ENCODE results near the gene CTNNBIP1.

DNA sequence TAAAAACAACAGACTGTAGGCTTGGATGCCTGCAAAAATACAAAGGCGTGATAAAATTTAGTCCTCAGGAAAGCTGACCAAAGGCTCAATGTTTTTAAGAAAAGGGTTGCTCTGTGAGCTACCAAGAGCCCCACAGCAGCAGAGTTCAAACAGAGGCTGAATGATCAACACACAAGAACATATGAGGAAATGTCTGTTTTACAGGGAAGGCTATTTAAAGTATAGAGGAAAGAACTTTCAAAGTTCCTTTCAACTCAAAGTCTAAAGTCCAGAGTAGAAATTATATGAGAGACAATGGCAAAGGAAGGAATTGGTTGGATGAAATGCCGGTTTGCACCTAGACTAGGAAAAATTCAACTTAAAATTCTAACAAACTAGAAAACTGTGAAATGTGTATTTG is 94.9 kb downstream of the CTNNBIP1 start:
- TF ChIP-seq, protein P1, sequence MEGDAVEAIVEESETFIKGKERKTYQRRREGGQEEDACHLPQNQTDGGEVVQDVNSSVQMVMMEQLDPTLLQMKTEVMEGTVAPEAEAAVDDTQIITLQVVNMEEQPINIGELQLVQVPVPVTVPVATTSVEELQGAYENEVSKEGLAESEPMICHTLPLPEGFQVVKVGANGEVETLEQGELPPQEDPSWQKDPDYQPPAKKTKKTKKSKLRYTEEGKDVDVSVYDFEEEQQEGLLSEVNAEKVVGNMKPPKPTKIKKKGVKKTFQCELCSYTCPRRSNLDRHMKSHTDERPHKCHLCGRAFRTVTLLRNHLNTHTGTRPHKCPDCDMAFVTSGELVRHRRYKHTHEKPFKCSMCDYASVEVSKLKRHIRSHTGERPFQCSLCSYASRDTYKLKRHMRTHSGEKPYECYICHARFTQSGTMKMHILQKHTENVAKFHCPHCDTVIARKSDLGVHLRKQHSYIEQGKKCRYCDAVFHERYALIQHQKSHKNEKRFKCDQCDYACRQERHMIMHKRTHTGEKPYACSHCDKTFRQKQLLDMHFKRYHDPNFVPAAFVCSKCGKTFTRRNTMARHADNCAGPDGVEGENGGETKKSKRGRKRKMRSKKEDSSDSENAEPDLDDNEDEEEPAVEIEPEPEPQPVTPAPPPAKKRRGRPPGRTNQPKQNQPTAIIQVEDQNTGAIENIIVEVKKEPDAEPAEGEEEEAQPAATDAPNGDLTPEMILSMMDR (IDR thresholded peaks at IDR 0.05 in 2 of 3, conservative IDR thresholded peaks at IDR 0.05 in 1 of 3; ENCODE audit: borderline replicate concordance in 1 of 3, insufficient read depth in 1 of 3, low read depth in 2 of 3, low read length in 2 of 3), result no peak
- TF ChIP-seq YY1 (IDR thresholded peaks at IDR 0.05; ENCODE audit: extremely low read depth, insufficient replicate concordance, low read depth, low read length) (no peak), POLR2AphosphoS5 (IDR thresholded peaks at IDR 0.05; ENCODE audit: low read depth, low read length) (no peak)
- TF ChIP-seq, protein P2, sequence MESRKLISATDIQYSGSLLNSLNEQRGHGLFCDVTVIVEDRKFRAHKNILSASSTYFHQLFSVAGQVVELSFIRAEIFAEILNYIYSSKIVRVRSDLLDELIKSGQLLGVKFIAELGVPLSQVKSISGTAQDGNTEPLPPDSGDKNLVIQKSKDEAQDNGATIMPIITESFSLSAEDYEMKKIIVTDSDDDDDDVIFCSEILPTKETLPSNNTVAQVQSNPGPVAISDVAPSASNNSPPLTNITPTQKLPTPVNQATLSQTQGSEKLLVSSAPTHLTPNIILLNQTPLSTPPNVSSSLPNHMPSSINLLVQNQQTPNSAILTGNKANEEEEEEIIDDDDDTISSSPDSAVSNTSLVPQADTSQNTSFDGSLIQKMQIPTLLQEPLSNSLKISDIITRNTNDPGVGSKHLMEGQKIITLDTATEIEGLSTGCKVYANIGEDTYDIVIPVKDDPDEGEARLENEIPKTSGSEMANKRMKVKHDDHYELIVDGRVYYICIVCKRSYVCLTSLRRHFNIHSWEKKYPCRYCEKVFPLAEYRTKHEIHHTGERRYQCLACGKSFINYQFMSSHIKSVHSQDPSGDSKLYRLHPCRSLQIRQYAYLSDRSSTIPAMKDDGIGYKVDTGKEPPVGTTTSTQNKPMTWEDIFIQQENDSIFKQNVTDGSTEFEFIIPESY (IDR thresholded peaks at IDR 0.05; ENCODE audit: extremely low read depth, insufficient replicate concordance, low read length), result no peak

Measured in HCT116 (cell line).